BE2C (cell line): ENCODE data around the gene YWHAG.
A peak's percentile ranks its signal among the peaks of the same experiment; 100 is the strongest.
"Not testable (repeated sequence)": the region's sequence is repeated elsewhere in the genome, so short reads cannot be mapped to it uniquely, and the experiment has no call there.

Experiments
- DNase-seq: peaks from one replicate; pipeline ENCODE4 v3.0.0-alpha.2; 2020
- H3K27me3 ChIP-seq: fragments of 250-450 bp; sonication (Bioruptor Pico); 2 replicates; pipeline ENCODE4 v1.5.1; 2020; ENCODE audit warnings: mild to moderate bottlenecking
- H3K36me3 ChIP-seq: fragments of 250-450 bp; sonication (Bioruptor Pico); 2 replicates; pipeline ENCODE4 v1.5.1; 2020; ENCODE audit warnings: mild to moderate bottlenecking
- H3K4me1 ChIP-seq: fragments of 250-450 bp; sonication (Bioruptor Pico); 2 replicates; pipeline ENCODE4 v1.5.1; 2020
- H3K4me3 ChIP-seq: 2 replicates; pipeline ENCODE4 v1.5.1; 2011; ENCODE audit warnings: low read depth, low read length
- H3K9me3 ChIP-seq: fragments of 250-450 bp; sonication (Bioruptor Pico); 2 replicates; pipeline ENCODE4 v1.5.1; 2020
- CTCF ChIP-seq: IDR thresholded peaks from 2 replicates; pipeline ENCODE4 v1.5.1; 2012; ENCODE audit warnings: mild to moderate bottlenecking, low read depth, low read length

Gene YWHAG

DNA sequence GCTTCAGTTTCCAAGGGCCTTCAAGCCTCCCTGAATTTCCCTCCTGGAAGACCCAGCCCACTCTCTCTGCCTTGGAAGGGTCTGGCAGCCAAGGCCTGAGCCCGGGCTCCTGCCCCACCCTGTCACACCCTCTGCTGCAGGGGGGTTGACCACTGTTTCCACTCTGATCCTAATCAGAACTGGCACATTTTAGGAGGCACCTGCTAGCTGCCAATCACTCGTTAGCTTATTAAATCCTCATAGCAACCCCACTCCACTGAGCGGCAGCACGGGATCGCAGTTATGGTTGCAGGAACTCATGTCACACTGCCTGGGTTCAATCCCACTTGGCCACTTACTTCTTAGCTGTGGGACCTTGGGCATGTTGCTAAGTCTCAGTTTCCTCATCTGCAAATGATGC, 43.4 kb downstream of the YWHAG start:
- Histone ChIP-seq H3K4me1 (peaks cover 13% of the 10 kb centered on the region), H3K9me3 (no peaks in the 10 kb centered on the region), H3K4me3 (no peak overlapping the region), H3K27me3 (no peaks in the 10 kb centered on the region), H3K36me3 (no peaks in the 10 kb centered on the region)
- DNase-seq, result no peak
- TF ChIP-seq CTCF, result no peak

DNA sequence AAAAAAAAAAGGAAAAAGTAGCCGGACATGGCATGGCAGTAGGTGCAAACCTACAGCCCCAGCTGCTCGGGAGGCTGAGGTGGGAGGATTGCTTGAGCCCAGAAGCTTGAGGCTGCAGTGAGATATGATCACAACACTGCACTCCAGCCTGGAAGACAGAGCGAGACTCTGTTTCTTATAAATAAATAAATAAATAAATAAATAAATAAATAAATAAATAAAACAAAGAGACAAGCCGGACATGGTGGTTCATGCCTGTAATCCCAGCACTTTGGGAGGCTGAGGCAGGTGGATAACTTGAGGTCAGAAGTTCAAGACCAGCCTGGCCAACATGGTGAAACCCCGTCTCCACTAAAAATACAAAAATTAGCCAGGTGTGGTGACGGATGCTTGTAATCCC, 44.1 kb downstream of the YWHAG start:
- not testable (repeated sequence) for H3K4me3 ChIP-seq, H3K36me3 ChIP-seq, DNase-seq, H3K9me3 ChIP-seq, H3K27me3 ChIP-seq
- peaks cover 16% of the 10 kb centered on the region for H3K4me1 ChIP-seq

DNA sequence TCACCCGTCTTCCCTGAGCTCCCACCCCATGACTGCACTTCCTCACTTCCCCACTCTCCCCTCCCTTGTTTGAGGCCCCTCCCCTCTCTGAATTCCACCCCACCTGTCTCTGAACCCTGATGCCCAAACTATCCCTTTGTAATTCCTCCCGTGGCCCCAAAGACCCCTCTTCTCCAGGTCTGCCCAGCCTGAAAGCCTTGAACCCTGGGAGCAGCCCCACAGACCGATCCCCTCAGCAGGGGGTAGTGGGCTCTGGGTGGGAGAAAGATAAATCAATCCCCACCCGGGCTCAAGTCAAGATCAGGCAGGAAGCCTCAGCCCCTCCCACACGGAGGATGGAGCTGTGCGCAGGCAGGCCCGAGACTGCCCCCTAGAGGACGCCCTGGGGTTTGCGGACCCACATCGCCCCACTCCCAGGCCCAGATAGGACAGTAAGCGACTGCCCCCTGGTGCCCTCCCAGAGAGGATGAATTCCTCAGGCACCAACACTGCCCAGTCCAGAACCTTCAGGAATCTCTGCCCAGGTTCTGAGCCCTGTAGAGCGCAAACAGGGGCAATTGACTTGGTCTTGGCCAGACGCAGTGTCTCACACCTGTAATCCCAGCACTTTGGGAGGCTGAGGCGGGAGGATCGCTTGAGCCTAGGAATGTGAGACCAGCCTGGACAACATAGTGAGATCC, 44.6 kb downstream of the YWHAG start:
- no peaks in the 10 kb centered on the region for H3K36me3 ChIP-seq
- no peaks in the 10 kb centered on the region for H3K9me3 ChIP-seq
- peak; percentile 100 for TF ChIP-seq CTCF
- no peak overlapping the region for H3K4me3 ChIP-seq
- peaks cover 16% of the 10 kb centered on the region for H3K4me1 ChIP-seq
- H3K27me3 ChIP-seq, result no peaks in the 10 kb centered on the region
- DNase-seq, result peak; percentile 97

GRCh38 chr7:76311838-76312237, 47.0 kb downstream of the YWHAG start:
- not testable (repeated sequence) for H3K4me3 ChIP-seq, H3K27me3 ChIP-seq, H3K36me3 ChIP-seq, DNase-seq, H3K9me3 ChIP-seq
- H3K4me1 ChIP-seq, result peaks cover 12% of the 10 kb centered on the region

DNA sequence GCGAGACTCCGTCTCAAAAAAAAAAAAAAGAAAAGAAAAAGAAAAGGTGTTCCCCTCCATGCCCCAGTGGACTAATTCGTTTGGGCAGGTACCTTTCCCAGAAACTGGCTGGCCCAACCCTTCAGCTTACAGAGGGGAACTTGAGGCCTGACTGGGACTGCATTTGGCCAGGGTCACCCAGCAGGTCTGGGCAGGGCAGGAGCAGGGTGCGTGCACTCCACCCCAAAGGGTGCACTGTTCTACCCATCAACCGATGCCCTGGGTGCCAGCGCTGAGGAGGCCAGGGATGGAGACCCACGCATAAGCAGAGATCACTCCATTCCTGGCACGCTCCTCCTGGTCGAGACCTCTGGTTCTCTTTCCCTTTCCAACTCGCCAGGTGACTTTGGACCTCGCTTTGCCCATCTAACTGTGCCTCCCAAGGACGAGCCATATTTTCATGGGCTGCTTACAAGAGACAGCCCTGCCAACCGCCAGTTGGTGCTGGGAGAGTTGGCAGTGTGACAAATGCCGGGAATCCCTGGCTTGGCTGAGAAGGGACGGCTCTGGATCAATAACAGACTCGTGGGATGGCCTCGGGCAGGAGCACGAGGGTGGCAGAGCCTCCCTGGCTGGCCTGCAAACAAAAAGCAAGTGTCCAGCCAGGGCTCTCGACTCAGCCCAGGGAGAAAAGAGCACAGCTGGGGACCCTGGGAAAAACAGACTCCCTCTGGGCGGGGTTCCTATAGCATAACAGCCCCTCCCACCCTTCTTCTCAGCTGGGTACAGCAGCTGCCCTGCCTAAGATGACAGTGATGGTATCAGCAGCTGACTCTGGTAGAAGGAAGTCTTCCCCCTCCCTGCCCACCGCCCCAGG, 48.5 kb downstream of the YWHAG start:
- TF ChIP-seq CTCF, result no peak
- DNase-seq, result peak; percentile 84
- H3K27me3 ChIP-seq, result no peaks in the 10 kb centered on the region
- H3K4me1 ChIP-seq, result peaks cover 12% of the 10 kb centered on the region
- no peaks in the 10 kb centered on the region for H3K36me3 ChIP-seq
- H3K9me3 ChIP-seq, result no peaks in the 10 kb centered on the region
- H3K4me3 ChIP-seq, result no peak overlapping the region

- H3K36me3 ChIP-seq, H3K9me3 ChIP-seq, DNase-seq, H3K4me3 ChIP-seq, H3K27me3 ChIP-seq: not testable (repeated sequence)
- H3K4me1 ChIP-seq, result peaks cover 12% of the 10 kb centered on the region
Observed at GRCh38 chr7:76309341-76310101, 49.3 kb downstream of the YWHAG start.

GRCh38 chr7:76308874-76309273, 49.9 kb downstream of the YWHAG start:
- peaks cover 12% of the 10 kb centered on the region for H3K4me1 ChIP-seq
- H3K36me3 ChIP-seq, H3K9me3 ChIP-seq, H3K27me3 ChIP-seq, DNase-seq, H3K4me3 ChIP-seq: not testable (repeated sequence)
